ENCODE results near the gene FAM229B. TPM values are rescaled to one million over a fixed set of nuclear protein-coding genes. Genes with fewer than 3 reads are reported as not detected.
A peak's percentile ranks its signal among the peaks of the same experiment; 100 is the strongest.

The FAM229B gene
- total RNA-seq, 1 donor from 2014 or later = 32.2 TPM

- H3K9ac ChIP-seq = no peak overlapping the region
- Mint-ChIP-seq H3K27ac (no peak overlapping the region), H3K4me1 (peaks cover 20% of the 10 kb centered on the region), H3K9me3 (no peaks in the 10 kb centered on the region), H3K27me3 (ENCODE audit: insufficient read depth, low read depth) (peaks cover 4% of the 10 kb centered on the region), H3K4me3 (no peak overlapping the region), H3K36me3 (no peaks in the 10 kb centered on the region)
- no peaks in the 10 kb centered on the region for H3K9me3 ChIP-seq (ENCODE audit: low read depth)
- H3K4me2 ChIP-seq = no peak overlapping the region
- no peak overlapping the region for H3K4me3 ChIP-seq
- no peaks in the 10 kb centered on the region for H3K27me3 ChIP-seq
- TF ChIP-seq EZH2phosphoT487 (IDR thresholded peaks at IDR 0.05) = no peak
- TF ChIP-seq CTCF (IDR thresholded peaks at IDR 0.05) = no peak
- TF ChIP-seq EZH2 (IDR thresholded peaks at IDR 0.05) = no peak
- DNase-seq (ENCODE audit: low spot score) = no peak
- H3K36me3 ChIP-seq = no peaks in the 10 kb centered on the region
- H3K27ac ChIP-seq = no peak overlapping the region
- no peak overlapping the region for H2AFZ ChIP-seq (replicated peaks)
- H3K79me2 ChIP-seq (ENCODE audit: low read depth) = no peaks in the 10 kb centered on the region
- H3F3A ChIP-seq (ENCODE audit: low read depth) = peaks cover 5% of the 10 kb centered on the region
- no peaks in the 10 kb centered on the region for H4K20me1 ChIP-seq (ENCODE audit: low read depth)
- no peaks in the 10 kb centered on the region for H3K4me1 ChIP-seq
Measured at GRCh38 chr6:112038756-112039430, 48.5 kb upstream of the FAM229B start.

- no peak overlapping the region for H3K27ac Mint-ChIP-seq
- H3K4me3 ChIP-seq = no peak overlapping the region
Measured at GRCh38 chr6:112039431-112039770, 48.0 kb upstream of the FAM229B start.

GRCh38 chr6:112040956-112041355 is 46.4 kb upstream of the FAM229B start:
- Histone ChIP-seq H3K9me3 (ENCODE audit: low read depth) (no peaks in the 10 kb centered on the region), H3F3A (ENCODE audit: low read depth) (peaks cover 5% of the 10 kb centered on the region), H3K4me2 (no peak overlapping the region), H3K4me3 (no peak overlapping the region), H3K9ac (no peak overlapping the region), H3K27me3 (no peaks in the 10 kb centered on the region), H3K27ac (no peak overlapping the region), H3K36me3 (no peaks in the 10 kb centered on the region), H4K20me1 (ENCODE audit: low read depth) (no peaks in the 10 kb centered on the region), H3K4me1 (no peaks in the 10 kb centered on the region), H3K79me2 (ENCODE audit: low read depth) (no peaks in the 10 kb centered on the region), H2AFZ (replicated peaks) (no peak overlapping the region)
- Mint-ChIP-seq H3K4me1 (peaks cover 13% of the 10 kb centered on the region), H3K36me3 (no peaks in the 10 kb centered on the region), H3K27ac (no peak overlapping the region), H3K4me3 (peak overlapping the region; percentile 5), H3K27me3 (ENCODE audit: insufficient read depth, low read depth) (peaks cover 4% of the 10 kb centered on the region), H3K9me3 (no peaks in the 10 kb centered on the region)
- no peak for DNase-seq (ENCODE audit: low spot score)
- no peak for TF ChIP-seq EZH2phosphoT487 (IDR thresholded peaks at IDR 0.05)
- no peak for TF ChIP-seq EZH2 (IDR thresholded peaks at IDR 0.05)
- no peak for TF ChIP-seq CTCF (IDR thresholded peaks at IDR 0.05)

More at GRCh38 chr6:112039431-112039770, 48.0 kb upstream of the FAM229B start:
- Mint-ChIP-seq H3K27me3 (ENCODE audit: insufficient read depth, low read depth) (peaks cover 4% of the 10 kb centered on the region), H3K9me3 (no peaks in the 10 kb centered on the region), H3K36me3 (no peaks in the 10 kb centered on the region), H3K4me1 (peaks cover 16% of the 10 kb centered on the region), H3K4me3 (no peak overlapping the region)
- no peaks in the 10 kb centered on the region for H3K4me1 ChIP-seq
- H3K4me2 ChIP-seq = no peak overlapping the region
- H3K9me3 ChIP-seq (ENCODE audit: low read depth) = no peaks in the 10 kb centered on the region
- H3K36me3 ChIP-seq = no peaks in the 10 kb centered on the region
- H4K20me1 ChIP-seq (ENCODE audit: low read depth) = no peaks in the 10 kb centered on the region
- H3K79me2 ChIP-seq (ENCODE audit: low read depth) = no peaks in the 10 kb centered on the region
- peaks cover 5% of the 10 kb centered on the region for H3F3A ChIP-seq (ENCODE audit: low read depth)
- no peak overlapping the region for H3K27ac ChIP-seq
- TF ChIP-seq EZH2 (IDR thresholded peaks at IDR 0.05) = no peak
- no peak for TF ChIP-seq EZH2phosphoT487 (IDR thresholded peaks at IDR 0.05)
- no peak for TF ChIP-seq CTCF (IDR thresholded peaks at IDR 0.05)
- no peak overlapping the region for H3K9ac ChIP-seq
- H2AFZ ChIP-seq (replicated peaks) = no peak overlapping the region
- no peaks in the 10 kb centered on the region for H3K27me3 ChIP-seq
- no peak for DNase-seq (ENCODE audit: low spot score)

Data from neural progenitor cell (in vitro differentiated cells).